Measurements from ENCODE around the gene RAI2.
A peak's percentile ranks its signal among the peaks of the same experiment; 100 is the strongest.
"Not testable (repeated sequence)": the region's sequence is repeated elsewhere in the genome, so short reads cannot be mapped to it uniquely, and the experiment has no call there.

RAI2 gene

GRCh38 chrX:17809273-17809672 is 51.8 kb downstream of the RAI2 start:
- DNase-seq (ENCODE audit: low read depth): no peak
- Histone ChIP-seq H3K4me1 (ENCODE audit: control insufficient read depth, insufficient read depth, low read length) (peaks cover 13% of the 10 kb centered on the region), H3K4me3 (ENCODE audit: low read length) (no peak overlapping the region)

DNA sequence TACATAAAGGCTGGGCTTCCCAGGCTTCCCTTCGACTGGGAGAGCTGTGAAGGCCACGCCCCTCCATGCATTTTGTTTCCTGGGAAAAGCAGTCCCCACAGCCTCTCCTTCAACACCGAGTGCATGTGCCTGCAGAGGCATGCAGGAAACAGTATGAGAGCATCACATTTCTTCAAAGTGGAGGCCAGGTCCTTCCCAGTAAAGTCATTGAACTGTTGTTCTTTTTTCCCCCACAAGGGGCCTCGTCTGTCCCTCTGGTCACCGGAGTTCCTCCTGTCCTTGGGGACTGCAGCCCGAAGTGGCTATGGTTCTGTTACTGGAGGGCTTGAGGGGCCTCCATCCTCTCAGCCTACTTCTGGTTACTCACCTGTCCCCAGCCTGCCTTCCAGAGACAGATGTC is 56.0 kb downstream of the RAI2 start:
- no peaks in the 10 kb centered on the region for H3K36me3 ChIP-seq (ENCODE audit: control insufficient read depth, insufficient read depth, low read length, severe bottlenecking)
- DNase-seq (ENCODE audit: low read depth): no peak
- H3K9me3 ChIP-seq (ENCODE audit: control insufficient read depth, low read length): no peaks in the 10 kb centered on the region
- H3K4me1 ChIP-seq (ENCODE audit: control insufficient read depth, insufficient read depth, low read length): no peaks in the 10 kb centered on the region
- peaks cover 12% of the 10 kb centered on the region for H3K27me3 ChIP-seq (replicated peaks; ENCODE audit: control insufficient read depth, insufficient read depth, low read length)
- H3K9ac ChIP-seq (ENCODE audit: low read length): no peak overlapping the region
- no peak overlapping the region for H3K4me3 ChIP-seq (ENCODE audit: low read length)

More at GRCh38 chrX:17809273-17809672, 51.8 kb downstream of the RAI2 start:
- Histone ChIP-seq H3K27me3 (replicated peaks; ENCODE audit: control insufficient read depth, insufficient read depth, low read length) (peaks cover 20% of the 10 kb centered on the region), H3K36me3 (ENCODE audit: control insufficient read depth, insufficient read depth, low read length, severe bottlenecking) (no peaks in the 10 kb centered on the region), H3K9ac (ENCODE audit: low read length) (no peak overlapping the region), H3K9me3 (ENCODE audit: control insufficient read depth, low read length) (no peaks in the 10 kb centered on the region)

- H3K4me1 ChIP-seq (ENCODE audit: control insufficient read depth, insufficient read depth, low read length): no peaks in the 10 kb centered on the region
- H3K9me3 ChIP-seq (ENCODE audit: control insufficient read depth, low read length): no peaks in the 10 kb centered on the region
- H3K4me3 ChIP-seq (ENCODE audit: low read length): no peak overlapping the region
- H3K36me3 ChIP-seq (ENCODE audit: control insufficient read depth, insufficient read depth, low read length, severe bottlenecking): no peaks in the 10 kb centered on the region
- peaks cover 11% of the 10 kb centered on the region for H3K27me3 ChIP-seq (replicated peaks; ENCODE audit: control insufficient read depth, insufficient read depth, low read length)
- no peak overlapping the region for H3K9ac ChIP-seq (ENCODE audit: low read length)
- DNase-seq (ENCODE audit: low read depth): no peak
Observed at GRCh38 chrX:17803449-17803848, 57.6 kb downstream of the RAI2 start.

- no peak for DNase-seq (ENCODE audit: low read depth)
- no peaks in the 10 kb centered on the region for H3K4me1 ChIP-seq (ENCODE audit: control insufficient read depth, insufficient read depth, low read length)
Observed at GRCh38 chrX:17802756-17803155, 58.3 kb downstream of the RAI2 start.

GRCh38 chrX:17801431-17801830 is 59.7 kb downstream of the RAI2 start:
- no peak overlapping the region for H3K4me3 ChIP-seq (ENCODE audit: low read length)
- no peaks in the 10 kb centered on the region for H3K36me3 ChIP-seq (ENCODE audit: control insufficient read depth, insufficient read depth, low read length, severe bottlenecking)
- no peak for DNase-seq (ENCODE audit: low read depth)
- no peak overlapping the region for H3K9ac ChIP-seq (ENCODE audit: low read length)
- peaks cover 11% of the 10 kb centered on the region for H3K27me3 ChIP-seq (replicated peaks; ENCODE audit: control insufficient read depth, insufficient read depth, low read length)
- H3K4me1 ChIP-seq (ENCODE audit: control insufficient read depth, insufficient read depth, low read length): peaks cover 5% of the 10 kb centered on the region
- H3K9me3 ChIP-seq (ENCODE audit: control insufficient read depth, low read length): peaks cover 15% of the 10 kb centered on the region

More at GRCh38 chrX:17802756-17803155, 58.3 kb downstream of the RAI2 start:
- Histone ChIP-seq H3K9ac (ENCODE audit: low read length) (no peak overlapping the region), H3K4me3 (ENCODE audit: low read length) (no peak overlapping the region), H3K36me3 (ENCODE audit: control insufficient read depth, insufficient read depth, low read length, severe bottlenecking) (no peaks in the 10 kb centered on the region), H3K27me3 (replicated peaks; ENCODE audit: control insufficient read depth, insufficient read depth, low read length) (peaks cover 11% of the 10 kb centered on the region), H3K9me3 (ENCODE audit: control insufficient read depth, low read length) (peaks cover 3% of the 10 kb centered on the region)

GRCh38 chrX:17798921-17799320 is 62.2 kb downstream of the RAI2 start:
- Histone ChIP-seq H3K9ac (ENCODE audit: low read length) (no peak overlapping the region), H3K4me1 (ENCODE audit: control insufficient read depth, insufficient read depth, low read length) (peaks cover 5% of the 10 kb centered on the region), H3K4me3 (ENCODE audit: low read length) (no peak overlapping the region), H3K9me3 (ENCODE audit: control insufficient read depth, low read length) (peaks cover 15% of the 10 kb centered on the region), H3K36me3 (ENCODE audit: control insufficient read depth, insufficient read depth, low read length, severe bottlenecking) (no peaks in the 10 kb centered on the region), H3K27me3 (replicated peaks; ENCODE audit: control insufficient read depth, insufficient read depth, low read length) (peaks cover 6% of the 10 kb centered on the region)
- no peak for DNase-seq (ENCODE audit: low read depth)

DNA sequence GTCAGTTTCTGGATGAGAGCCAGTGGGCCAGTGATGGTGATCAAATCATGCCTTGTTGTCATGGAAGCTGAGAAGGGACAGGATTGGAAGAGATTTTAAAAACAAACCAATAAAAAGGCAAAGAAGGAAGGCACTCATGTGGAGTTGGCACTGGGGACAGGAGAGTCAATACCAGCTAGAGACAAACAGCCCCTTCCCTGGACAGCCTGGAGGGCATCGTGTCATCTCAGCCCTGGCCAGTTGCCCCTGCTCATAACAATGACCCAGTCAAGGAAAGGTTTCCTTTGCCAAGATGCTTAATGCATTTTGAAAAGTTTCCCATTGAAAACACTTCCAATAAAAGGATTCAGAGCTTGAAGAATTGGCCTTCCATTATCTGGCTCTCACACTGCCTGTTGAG is 68.3 kb downstream of the RAI2 start:
- H3K36me3 ChIP-seq (ENCODE audit: control insufficient read depth, insufficient read depth, low read length, severe bottlenecking): no peaks in the 10 kb centered on the region
- H3K4me3 ChIP-seq (ENCODE audit: low read length): no peak overlapping the region
- no peak overlapping the region for H3K9ac ChIP-seq (ENCODE audit: low read length)
- H3K4me1 ChIP-seq (ENCODE audit: control insufficient read depth, insufficient read depth, low read length): peaks cover 5% of the 10 kb centered on the region
- H3K9me3 ChIP-seq (ENCODE audit: control insufficient read depth, low read length): peaks cover 13% of the 10 kb centered on the region
- DNase-seq (ENCODE audit: low read depth): no peak
- H3K27me3 ChIP-seq (replicated peaks; ENCODE audit: control insufficient read depth, insufficient read depth, low read length): peaks cover 4% of the 10 kb centered on the region

GRCh38 chrX:17788956-17789562 is 72.0 kb downstream of the RAI2 start:
- H3K9ac ChIP-seq (ENCODE audit: low read length): no peak overlapping the region
- DNase-seq (ENCODE audit: low read depth): no peak
- no peaks in the 10 kb centered on the region for H3K9me3 ChIP-seq (ENCODE audit: control insufficient read depth, low read length)
- no peaks in the 10 kb centered on the region for H3K4me1 ChIP-seq (ENCODE audit: control insufficient read depth, insufficient read depth, low read length)
- H3K27me3 ChIP-seq (replicated peaks; ENCODE audit: control insufficient read depth, insufficient read depth, low read length): peaks cover 4% of the 10 kb centered on the region
- no peaks in the 10 kb centered on the region for H3K36me3 ChIP-seq (ENCODE audit: control insufficient read depth, insufficient read depth, low read length, severe bottlenecking)
- no peak overlapping the region for H3K4me3 ChIP-seq (ENCODE audit: low read length)

DNA sequence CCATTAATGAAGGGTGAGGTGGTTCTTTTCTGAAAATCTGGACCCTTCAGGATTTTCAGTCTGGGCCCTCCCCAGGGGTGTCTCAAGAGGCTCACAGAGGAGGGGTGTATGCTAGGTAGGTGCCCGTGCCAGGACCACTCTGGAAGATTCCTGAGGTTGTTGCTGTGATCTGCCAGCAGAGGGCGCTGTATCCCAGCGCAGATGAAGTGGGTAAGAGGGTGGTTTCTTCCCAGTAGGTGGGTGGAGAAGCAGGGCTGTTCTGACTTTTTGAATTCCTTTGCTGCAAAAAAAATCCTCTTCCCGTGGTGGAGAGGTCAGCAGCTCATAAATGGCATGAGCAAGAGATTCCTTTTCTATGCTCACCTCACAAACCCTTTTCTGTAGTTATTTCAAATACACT is 72.7 kb downstream of the RAI2 start:
- Histone ChIP-seq H3K36me3 (ENCODE audit: control insufficient read depth, insufficient read depth, low read length, severe bottlenecking) (no peaks in the 10 kb centered on the region), H3K4me3 (ENCODE audit: low read length) (no peak overlapping the region), H3K27me3 (replicated peaks; ENCODE audit: control insufficient read depth, insufficient read depth, low read length) (peaks cover 1% of the 10 kb centered on the region), H3K4me1 (ENCODE audit: control insufficient read depth, insufficient read depth, low read length) (no peaks in the 10 kb centered on the region), H3K9ac (ENCODE audit: low read length) (no peak overlapping the region), H3K9me3 (ENCODE audit: control insufficient read depth, low read length) (no peaks in the 10 kb centered on the region)
- DNase-seq (ENCODE audit: low read depth): peak; percentile 39

- Histone ChIP-seq H3K4me3 (ENCODE audit: low read length) (no peak overlapping the region), H3K9me3 (ENCODE audit: control insufficient read depth, low read length) (no peaks in the 10 kb centered on the region), H3K4me1 (ENCODE audit: control insufficient read depth, insufficient read depth, low read length) (no peaks in the 10 kb centered on the region), H3K9ac (ENCODE audit: low read length) (no peak overlapping the region), H3K36me3 (ENCODE audit: control insufficient read depth, insufficient read depth, low read length, severe bottlenecking) (no peaks in the 10 kb centered on the region), H3K27me3 (replicated peaks; ENCODE audit: control insufficient read depth, insufficient read depth, low read length) (no peaks in the 10 kb centered on the region)
- DNase-seq (ENCODE audit: low read depth): no peak
Observed at GRCh38 chrX:17787557-17787956, 73.5 kb downstream of the RAI2 start.

DNA sequence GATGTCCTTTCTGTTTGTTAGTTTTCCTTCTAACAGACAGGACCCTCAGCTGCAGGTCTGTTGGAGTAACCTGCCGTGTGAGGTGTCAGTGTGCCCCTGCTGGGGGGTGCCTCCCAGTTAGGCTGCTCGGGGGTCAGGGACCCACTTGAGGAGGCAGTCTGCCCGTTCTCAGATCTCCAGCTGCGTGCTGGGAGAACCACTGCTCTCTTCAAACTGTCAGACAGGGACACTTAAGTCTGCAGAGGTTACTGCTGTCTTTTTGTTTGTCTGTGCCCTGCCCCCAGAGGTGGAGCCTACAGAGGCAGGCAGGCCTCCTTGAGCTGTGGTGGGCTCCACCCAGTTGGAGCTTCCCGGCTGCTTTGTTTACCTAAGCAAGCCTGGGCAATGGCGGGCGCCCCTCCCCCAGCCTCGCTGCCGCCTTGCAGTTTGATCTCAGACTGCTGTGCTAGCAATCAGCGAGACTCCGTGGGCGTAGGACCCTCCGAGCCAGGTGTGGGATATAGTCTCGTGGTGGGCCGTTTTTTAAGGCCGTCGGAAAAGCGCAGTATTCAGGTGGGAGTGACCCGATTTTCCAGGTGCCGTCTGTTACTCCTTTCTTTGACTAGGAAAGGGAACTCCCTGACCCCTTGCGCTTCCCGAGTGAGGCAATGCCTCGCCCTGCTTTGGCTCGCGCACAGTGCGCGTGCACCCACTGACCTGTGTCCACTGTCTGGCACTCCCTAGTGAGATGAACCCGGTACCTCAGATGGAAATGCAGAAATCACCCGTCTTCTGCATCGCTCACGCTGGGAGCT is 74.3 kb downstream of the RAI2 start:
- H3K36me3 ChIP-seq (ENCODE audit: control insufficient read depth, insufficient read depth, low read length, severe bottlenecking); H3K4me3 ChIP-seq (ENCODE audit: low read length); H3K9me3 ChIP-seq (ENCODE audit: control insufficient read depth, low read length); H3K27me3 ChIP-seq (replicated peaks; ENCODE audit: control insufficient read depth, insufficient read depth, low read length); DNase-seq (ENCODE audit: low read depth); H3K4me1 ChIP-seq (ENCODE audit: control insufficient read depth, insufficient read depth, low read length); H3K9ac ChIP-seq (ENCODE audit: low read length): not testable (repeated sequence)

All from adipocyte (in vitro differentiated cells).